ENCODE results near the gene CFTR.

Gene CFTR

DNA sequence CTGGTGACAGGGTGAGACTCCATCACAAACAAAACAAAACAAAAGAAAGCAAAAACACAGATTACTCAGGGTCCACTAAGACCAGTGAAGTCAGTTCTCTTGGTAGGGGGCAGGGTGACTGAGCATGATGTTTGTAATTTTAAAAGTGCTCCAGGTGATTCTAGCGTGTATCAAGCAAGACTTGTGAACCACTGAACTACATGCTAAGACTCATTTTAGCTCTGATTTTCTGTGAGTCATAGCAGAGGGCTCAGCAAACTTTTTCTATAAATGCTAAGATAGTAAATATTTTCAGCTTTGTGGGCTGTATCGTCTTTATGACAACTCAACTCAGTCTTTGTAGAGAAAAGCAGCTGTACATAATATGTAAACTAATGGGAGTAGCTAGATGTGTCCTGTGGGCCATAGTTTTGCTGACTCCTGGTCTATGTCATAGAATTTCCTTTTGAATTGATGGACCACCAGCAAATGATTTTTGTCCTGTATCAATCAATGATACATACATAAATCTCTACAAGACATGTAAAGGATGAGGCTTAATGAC, 141.3 kb downstream of the CFTR start:
- H3K9ac ChIP-seq (ENCODE audit: low read depth, low read length, poor library complexity, severe bottlenecking): no peak overlapping the region
- no peaks in the 10 kb centered on the region for H3K9me2 ChIP-seq (replicated peaks; ENCODE audit: low read depth, low read length)
- H3K4me2 ChIP-seq (ENCODE audit: low read depth, low read length, poor library complexity, severe bottlenecking): no peak overlapping the region
- no peaks in the 10 kb centered on the region for H3F3A ChIP-seq (ENCODE audit: low read depth)
- no peaks in the 10 kb centered on the region for H3K79me2 ChIP-seq (ENCODE audit: insufficient read depth, low read length)
- H3K27me3 ChIP-seq (ENCODE audit: insufficient read depth, low read length, poor library complexity, severe bottlenecking): no peaks in the 10 kb centered on the region
- no peak for TF ChIP-seq EZH2phosphoT487 (IDR thresholded peaks at IDR 0.05; ENCODE audit: borderline replicate concordance)
- TF ChIP-seq, protein P1, sequence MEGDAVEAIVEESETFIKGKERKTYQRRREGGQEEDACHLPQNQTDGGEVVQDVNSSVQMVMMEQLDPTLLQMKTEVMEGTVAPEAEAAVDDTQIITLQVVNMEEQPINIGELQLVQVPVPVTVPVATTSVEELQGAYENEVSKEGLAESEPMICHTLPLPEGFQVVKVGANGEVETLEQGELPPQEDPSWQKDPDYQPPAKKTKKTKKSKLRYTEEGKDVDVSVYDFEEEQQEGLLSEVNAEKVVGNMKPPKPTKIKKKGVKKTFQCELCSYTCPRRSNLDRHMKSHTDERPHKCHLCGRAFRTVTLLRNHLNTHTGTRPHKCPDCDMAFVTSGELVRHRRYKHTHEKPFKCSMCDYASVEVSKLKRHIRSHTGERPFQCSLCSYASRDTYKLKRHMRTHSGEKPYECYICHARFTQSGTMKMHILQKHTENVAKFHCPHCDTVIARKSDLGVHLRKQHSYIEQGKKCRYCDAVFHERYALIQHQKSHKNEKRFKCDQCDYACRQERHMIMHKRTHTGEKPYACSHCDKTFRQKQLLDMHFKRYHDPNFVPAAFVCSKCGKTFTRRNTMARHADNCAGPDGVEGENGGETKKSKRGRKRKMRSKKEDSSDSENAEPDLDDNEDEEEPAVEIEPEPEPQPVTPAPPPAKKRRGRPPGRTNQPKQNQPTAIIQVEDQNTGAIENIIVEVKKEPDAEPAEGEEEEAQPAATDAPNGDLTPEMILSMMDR (conservative IDR thresholded peaks at IDR 0.05; ENCODE audit: low read length): no peak
- H3K4me1 ChIP-seq (ENCODE audit: insufficient read depth, low read length, poor library complexity, severe bottlenecking): no peaks in the 10 kb centered on the region
- H4K20me1 ChIP-seq (ENCODE audit: insufficient read depth, low read length, poor library complexity, severe bottlenecking): no peaks in the 10 kb centered on the region
- no peak overlapping the region for H2AFZ ChIP-seq (ENCODE audit: low read length)
- H3K4me3 ChIP-seq (ENCODE audit: low read length, poor library complexity, severe bottlenecking): no peak overlapping the region
- no peaks in the 10 kb centered on the region for H3K9me3 ChIP-seq (ENCODE audit: insufficient read depth, low read depth, low read length)
- H3K36me3 ChIP-seq (ENCODE audit: insufficient read depth, low read length): no peaks in the 10 kb centered on the region

DNA sequence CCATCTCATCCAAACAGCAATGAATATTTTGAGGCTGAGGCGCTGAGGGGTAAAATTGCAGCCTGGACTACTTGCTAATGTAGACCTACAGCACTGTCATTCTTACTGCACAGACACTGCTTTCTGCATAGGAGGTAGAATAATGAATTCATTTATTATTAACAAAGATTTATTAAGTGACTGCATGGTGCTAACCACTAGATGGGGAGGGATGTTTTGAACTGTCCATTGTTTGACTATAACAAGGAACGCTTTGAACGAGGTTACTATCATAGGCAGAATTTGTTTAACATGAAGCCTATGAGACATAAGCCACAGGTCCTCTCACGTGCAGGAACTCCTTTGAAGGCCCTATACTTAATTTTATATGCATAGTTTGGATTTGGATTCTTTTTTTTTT, 143.8 kb downstream of the CFTR start:
- no peak for TF ChIP-seq EZH2phosphoT487 (IDR thresholded peaks at IDR 0.05; ENCODE audit: borderline replicate concordance)
- TF ChIP-seq, protein P1 (conservative IDR thresholded peaks at IDR 0.05; ENCODE audit: low read length): no peak
- Histone ChIP-seq H3K36me3 (ENCODE audit: insufficient read depth, low read length) (no peaks in the 10 kb centered on the region), H3K4me1 (ENCODE audit: insufficient read depth, low read length, poor library complexity, severe bottlenecking) (no peaks in the 10 kb centered on the region), H4K20me1 (ENCODE audit: insufficient read depth, low read length, poor library complexity, severe bottlenecking) (no peaks in the 10 kb centered on the region), H3K9me2 (replicated peaks; ENCODE audit: low read depth, low read length) (no peaks in the 10 kb centered on the region), H3F3A (ENCODE audit: low read depth) (no peaks in the 10 kb centered on the region), H3K9me3 (ENCODE audit: insufficient read depth, low read depth, low read length) (no peaks in the 10 kb centered on the region), H3K9ac (ENCODE audit: low read depth, low read length, poor library complexity, severe bottlenecking) (no peak overlapping the region), H3K27me3 (ENCODE audit: insufficient read depth, low read length, poor library complexity, severe bottlenecking) (no peaks in the 10 kb centered on the region), H3K79me2 (ENCODE audit: insufficient read depth, low read length) (no peaks in the 10 kb centered on the region), H3K4me2 (ENCODE audit: low read depth, low read length, poor library complexity, severe bottlenecking) (no peak overlapping the region), H2AFZ (ENCODE audit: low read length) (no peak overlapping the region), H3K4me3 (ENCODE audit: low read length, poor library complexity, severe bottlenecking) (no peak overlapping the region)

GRCh38 chr7:117630501-117630900, 150.7 kb downstream of the CFTR start:
- H4K20me1 ChIP-seq (ENCODE audit: insufficient read depth, low read length, poor library complexity, severe bottlenecking): no peaks in the 10 kb centered on the region
- peaks cover 7% of the 10 kb centered on the region for H3K4me1 ChIP-seq (ENCODE audit: insufficient read depth, low read length, poor library complexity, severe bottlenecking)
- no peaks in the 10 kb centered on the region for H3K9me2 ChIP-seq (replicated peaks; ENCODE audit: low read depth, low read length)
- H3F3A ChIP-seq (ENCODE audit: low read depth): no peaks in the 10 kb centered on the region
- no peaks in the 10 kb centered on the region for H3K36me3 ChIP-seq (ENCODE audit: insufficient read depth, low read length)
- no peaks in the 10 kb centered on the region for H3K79me2 ChIP-seq (ENCODE audit: insufficient read depth, low read length)
- H3K27me3 ChIP-seq (ENCODE audit: insufficient read depth, low read length, poor library complexity, severe bottlenecking): no peaks in the 10 kb centered on the region
- TF ChIP-seq, protein P1 (conservative IDR thresholded peaks at IDR 0.05; ENCODE audit: low read length): no peak
- TF ChIP-seq EZH2phosphoT487 (IDR thresholded peaks at IDR 0.05; ENCODE audit: borderline replicate concordance): no peak
- H3K9me3 ChIP-seq (ENCODE audit: insufficient read depth, low read depth, low read length): no peaks in the 10 kb centered on the region; the same call in 1 of the 2 replicates
- peak overlapping the region; percentile 3; the same call in 1 of the 2 replicates for H2AFZ ChIP-seq (ENCODE audit: low read length)
- H3K4me3 ChIP-seq (ENCODE audit: low read length, poor library complexity, severe bottlenecking): no peak overlapping the region
- H3K9ac ChIP-seq (ENCODE audit: low read depth, low read length, poor library complexity, severe bottlenecking): no peak overlapping the region
- no peak overlapping the region for H3K4me2 ChIP-seq (ENCODE audit: low read depth, low read length, poor library complexity, severe bottlenecking)
